ENCODE measurements around the gene CES5A.
"Not testable (repeated sequence)": the region's sequence is repeated elsewhere in the genome, so short reads cannot be mapped to it uniquely, and the experiment has no call there.

Gene CES5A, protein sequence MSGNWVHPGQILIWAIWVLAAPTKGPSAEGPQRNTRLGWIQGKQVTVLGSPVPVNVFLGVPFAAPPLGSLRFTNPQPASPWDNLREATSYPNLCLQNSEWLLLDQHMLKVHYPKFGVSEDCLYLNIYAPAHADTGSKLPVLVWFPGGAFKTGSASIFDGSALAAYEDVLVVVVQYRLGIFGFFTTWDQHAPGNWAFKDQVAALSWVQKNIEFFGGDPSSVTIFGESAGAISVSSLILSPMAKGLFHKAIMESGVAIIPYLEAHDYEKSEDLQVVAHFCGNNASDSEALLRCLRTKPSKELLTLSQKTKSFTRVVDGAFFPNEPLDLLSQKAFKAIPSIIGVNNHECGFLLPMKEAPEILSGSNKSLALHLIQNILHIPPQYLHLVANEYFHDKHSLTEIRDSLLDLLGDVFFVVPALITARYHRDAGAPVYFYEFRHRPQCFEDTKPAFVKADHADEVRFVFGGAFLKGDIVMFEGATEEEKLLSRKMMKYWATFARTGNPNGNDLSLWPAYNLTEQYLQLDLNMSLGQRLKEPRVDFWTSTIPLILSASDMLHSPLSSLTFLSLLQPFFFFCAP

DNA sequence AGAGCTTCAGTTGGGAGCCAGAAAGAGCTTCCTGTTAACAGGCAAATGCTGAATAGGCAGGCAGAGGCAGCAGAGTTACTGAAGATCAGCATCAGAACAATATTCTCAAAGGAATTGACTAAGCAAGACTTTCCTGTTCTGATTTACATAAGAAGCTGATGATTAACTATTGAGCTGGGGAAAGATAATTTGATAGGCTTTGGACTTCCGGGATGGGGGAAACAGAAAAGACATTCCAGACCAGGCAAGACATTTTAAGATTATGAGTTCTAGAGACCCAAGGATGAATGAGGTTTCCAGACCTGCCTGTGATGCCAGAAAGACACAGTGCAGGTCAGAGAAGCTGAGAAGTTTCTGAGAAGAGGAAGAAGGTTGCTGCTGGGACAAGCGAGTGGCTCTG is at the start of gene CES5A:
Gene CES5A, minus strand, starts transcription at position 101 of the 400 bp plus-strand sequence. CDS start 152 bp downstream, outside the sequence.
- DNase-seq (ENCODE audit: low spot score) = no peak
- TF ChIP-seq, protein P1, sequence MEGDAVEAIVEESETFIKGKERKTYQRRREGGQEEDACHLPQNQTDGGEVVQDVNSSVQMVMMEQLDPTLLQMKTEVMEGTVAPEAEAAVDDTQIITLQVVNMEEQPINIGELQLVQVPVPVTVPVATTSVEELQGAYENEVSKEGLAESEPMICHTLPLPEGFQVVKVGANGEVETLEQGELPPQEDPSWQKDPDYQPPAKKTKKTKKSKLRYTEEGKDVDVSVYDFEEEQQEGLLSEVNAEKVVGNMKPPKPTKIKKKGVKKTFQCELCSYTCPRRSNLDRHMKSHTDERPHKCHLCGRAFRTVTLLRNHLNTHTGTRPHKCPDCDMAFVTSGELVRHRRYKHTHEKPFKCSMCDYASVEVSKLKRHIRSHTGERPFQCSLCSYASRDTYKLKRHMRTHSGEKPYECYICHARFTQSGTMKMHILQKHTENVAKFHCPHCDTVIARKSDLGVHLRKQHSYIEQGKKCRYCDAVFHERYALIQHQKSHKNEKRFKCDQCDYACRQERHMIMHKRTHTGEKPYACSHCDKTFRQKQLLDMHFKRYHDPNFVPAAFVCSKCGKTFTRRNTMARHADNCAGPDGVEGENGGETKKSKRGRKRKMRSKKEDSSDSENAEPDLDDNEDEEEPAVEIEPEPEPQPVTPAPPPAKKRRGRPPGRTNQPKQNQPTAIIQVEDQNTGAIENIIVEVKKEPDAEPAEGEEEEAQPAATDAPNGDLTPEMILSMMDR (IDR thresholded peaks at IDR 0.05; ENCODE audit: extremely low read depth, missing control alignments) = no peak

GRCh38 chr16:55922662-55923061 is 47.5 kb upstream of the CES5A start:
- no peak for DNase-seq (ENCODE audit: low spot score)
- TF ChIP-seq, protein P1 (IDR thresholded peaks at IDR 0.05; ENCODE audit: extremely low read depth, missing control alignments) = no peak

DNA sequence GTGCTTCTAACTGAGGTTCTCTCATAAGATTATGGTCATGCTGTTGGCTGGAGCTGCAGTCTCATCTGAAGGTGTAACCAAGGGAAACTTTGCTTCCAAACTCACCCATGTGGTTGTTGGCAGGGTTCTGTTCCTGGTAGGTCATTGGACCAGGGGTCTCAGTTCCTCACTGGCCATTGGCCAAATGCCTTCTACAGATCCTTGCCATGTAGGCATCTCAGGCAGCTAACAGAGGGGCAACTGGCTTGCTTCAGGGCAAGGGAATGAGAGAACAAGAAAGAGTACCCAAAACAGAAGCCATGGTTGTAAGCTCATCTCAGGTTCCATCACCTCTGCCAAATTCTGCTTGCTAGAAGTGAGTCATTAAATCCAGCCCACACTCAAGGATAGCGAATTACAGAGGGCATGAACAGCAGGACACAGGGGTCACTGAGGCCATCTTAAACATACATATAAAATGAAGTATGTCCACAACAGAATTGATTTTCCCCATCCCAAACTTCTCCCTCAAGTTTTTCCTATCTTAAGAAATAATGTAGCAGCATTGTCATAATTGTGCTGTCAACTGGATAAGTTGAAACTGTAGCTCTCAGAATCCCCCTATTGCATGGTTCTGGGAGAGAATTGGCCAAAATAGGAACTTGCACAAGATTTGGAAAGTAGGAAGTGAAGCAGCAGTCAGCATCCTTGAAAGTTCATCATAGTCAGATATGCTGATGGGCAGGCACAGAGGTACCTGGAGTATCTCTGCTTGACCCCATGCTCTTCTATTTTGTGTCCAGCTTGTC is 42.4 kb upstream of the CES5A start:
- no peak for DNase-seq (ENCODE audit: low spot score)
- TF ChIP-seq, protein P1 (IDR thresholded peaks at IDR 0.05; ENCODE audit: extremely low read depth, missing control alignments) = no peak

- DNase-seq (ENCODE audit: low spot score) = no peak
- TF ChIP-seq, protein P1 (IDR thresholded peaks at IDR 0.05; ENCODE audit: extremely low read depth, missing control alignments) = no peak
These were observed 40.1 kb upstream of the CES5A start for GRCh38 chr16:55915096-55915827.

DNA sequence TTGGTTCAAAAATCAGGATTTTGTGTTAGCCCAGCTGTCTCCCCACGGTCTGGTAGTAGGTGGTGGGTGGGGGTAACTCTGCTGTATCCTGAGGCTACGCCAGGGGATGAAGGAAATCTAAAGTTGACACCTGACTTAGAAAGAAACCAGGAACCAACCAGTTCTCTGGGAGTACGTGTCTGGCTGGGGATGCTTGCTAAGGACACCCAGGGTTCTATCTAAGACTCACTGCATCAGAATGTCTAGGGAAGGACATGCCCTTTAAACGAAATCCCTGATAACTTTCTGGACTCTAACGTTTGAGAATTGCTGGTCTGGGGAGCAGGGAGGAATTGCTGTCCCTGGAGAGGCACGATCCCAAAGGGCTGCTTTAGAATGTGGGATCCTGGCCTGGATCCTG is 39.2 kb upstream of the CES5A start:
- DNase-seq (ENCODE audit: low spot score) = no peak
- TF ChIP-seq, protein P1 (IDR thresholded peaks at IDR 0.05; ENCODE audit: extremely low read depth, missing control alignments) = no peak

- DNase-seq (ENCODE audit: low spot score) = no peak
- TF ChIP-seq, protein P1 (IDR thresholded peaks at IDR 0.05; ENCODE audit: extremely low read depth, missing control alignments) = no peak
These were observed 38.5 kb upstream of the CES5A start for GRCh38 chr16:55913716-55914115.

DNA sequence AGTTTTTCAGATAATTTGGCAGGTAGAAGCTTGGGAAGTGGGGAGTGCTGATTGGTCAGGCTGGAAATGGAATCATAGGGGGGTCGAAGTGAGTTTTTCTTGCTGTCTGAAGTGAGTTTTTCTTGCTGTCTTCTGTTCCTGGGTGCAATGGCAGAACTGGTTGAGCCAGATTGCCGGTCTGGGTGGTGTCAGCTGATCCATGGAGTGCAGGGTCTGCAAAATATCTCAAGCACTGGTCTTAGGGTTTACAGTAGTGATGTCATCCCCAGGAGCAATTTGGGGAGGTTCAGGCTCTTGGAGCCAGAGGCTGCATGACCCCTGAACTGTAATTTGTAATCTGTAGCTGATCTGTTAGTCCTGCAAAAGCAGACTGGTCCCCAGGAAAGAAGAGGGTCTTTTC is 37.9 kb upstream of the CES5A start:
- not testable (repeated sequence) for DNase-seq (ENCODE audit: low spot score)
